ENCODE measurements around the gene NPAS1. TPM values are rescaled to one million over a fixed set of nuclear protein-coding genes. Genes with fewer than 3 reads are reported as not detected.

NPAS1 gene
- total and polyA plus RNA-seq, 2 of the 13 experiments (the other 11 are each of a cell fraction or from before 2014, with no cell fraction given) = 0.35 to 2.9 TPM

DNA sequence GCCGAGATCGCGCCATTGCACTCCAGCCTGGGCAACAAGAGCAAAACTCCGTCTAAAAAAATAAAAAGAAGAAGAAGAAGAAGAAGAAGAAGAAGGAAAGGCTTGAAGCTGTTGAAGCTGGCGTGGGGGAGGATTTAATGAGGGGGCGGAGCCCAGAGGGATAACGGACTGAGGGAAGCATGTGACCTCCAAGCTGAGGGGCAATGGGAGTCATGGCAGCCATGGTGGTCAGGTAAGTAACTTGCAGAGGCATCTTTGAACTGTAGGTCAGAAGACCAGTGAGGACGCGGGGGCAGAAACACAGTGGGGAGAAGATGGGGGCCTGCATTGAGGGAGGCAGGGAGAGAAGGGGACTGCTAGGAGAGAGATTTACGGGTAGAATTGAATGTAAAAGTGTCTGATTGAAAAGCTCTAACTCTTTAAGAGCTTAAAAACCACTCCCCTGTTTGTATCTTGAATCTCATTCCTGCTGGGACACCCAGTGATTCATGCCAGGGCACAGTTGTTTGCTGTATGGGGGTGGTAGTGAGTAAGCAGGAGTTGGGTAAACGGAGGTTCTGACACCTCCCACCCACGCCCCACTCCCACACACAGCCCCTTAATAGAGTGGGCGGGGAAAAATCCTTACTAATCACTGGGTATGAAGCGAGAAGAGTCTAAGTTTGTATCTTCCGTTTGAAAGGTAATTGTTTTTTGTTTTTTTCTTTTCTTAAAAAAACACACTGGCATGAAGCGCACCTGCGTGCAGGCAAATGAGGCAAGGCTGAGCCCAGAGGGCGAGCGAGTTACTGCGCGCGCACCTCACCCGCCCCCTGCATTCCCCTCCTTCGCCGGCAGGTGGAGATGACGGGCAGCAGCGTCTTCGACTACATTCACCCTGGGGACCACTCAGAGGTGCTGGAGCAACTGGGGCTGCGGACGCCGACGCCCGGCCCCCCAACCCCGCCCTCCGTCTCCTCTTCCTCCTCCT, 15.8 kb downstream of the NPAS1 start (continued):
- TF ChIP-seq ZNF678 (CRISPR knock-in tag; IDR thresholded peaks at IDR 0.05) = no peak
- TF ChIP-seq ZBTB38 (CRISPR knock-in tag; IDR thresholded peaks at IDR 0.05) = no peak
- no peak for TF ChIP-seq ZBTB21 (CRISPR knock-in tag; IDR thresholded peaks at IDR 0.05)
- peak; percentile 57; the same call in 1 of the 2 replicates for TF ChIP-seq GATAD2A (CRISPR knock-in tag; IDR thresholded peaks at IDR 0.05)
- no peak for TF ChIP-seq ZNF446 (CRISPR knock-in tag; IDR thresholded peaks at IDR 0.05)
- TF ChIP-seq ZNF776 (CRISPR knock-in tag; IDR thresholded peaks at IDR 0.05) = no peak
- no peak for TF ChIP-seq ZNF652 (CRISPR knock-in tag; IDR thresholded peaks at IDR 0.05; ENCODE audit: borderline replicate concordance, low read depth)
- TF ChIP-seq HOXD1 (CRISPR knock-in tag; IDR thresholded peaks at IDR 0.05) = peak; percentile 27; the same call in 1 of the 2 replicates
- no peak for TF ChIP-seq ZNF878 (CRISPR knock-in tag; IDR thresholded peaks at IDR 0.05)
- no peak for TF ChIP-seq ZNF264 (CRISPR knock-in tag; IDR thresholded peaks at IDR 0.05)
- TF ChIP-seq MXI1 (IDR thresholded peaks at IDR 0.05; ENCODE audit: borderline replicate concordance, low read depth, low read length) = no peak
- TF ChIP-seq ZNF331 (CRISPR knock-in tag; IDR thresholded peaks at IDR 0.05) = no peak
- TF ChIP-seq ESRRA (CRISPR knock-in tag; IDR thresholded peaks at IDR 0.05; ENCODE audit: low read depth) = no peak
- TF ChIP-seq, protein P1, sequence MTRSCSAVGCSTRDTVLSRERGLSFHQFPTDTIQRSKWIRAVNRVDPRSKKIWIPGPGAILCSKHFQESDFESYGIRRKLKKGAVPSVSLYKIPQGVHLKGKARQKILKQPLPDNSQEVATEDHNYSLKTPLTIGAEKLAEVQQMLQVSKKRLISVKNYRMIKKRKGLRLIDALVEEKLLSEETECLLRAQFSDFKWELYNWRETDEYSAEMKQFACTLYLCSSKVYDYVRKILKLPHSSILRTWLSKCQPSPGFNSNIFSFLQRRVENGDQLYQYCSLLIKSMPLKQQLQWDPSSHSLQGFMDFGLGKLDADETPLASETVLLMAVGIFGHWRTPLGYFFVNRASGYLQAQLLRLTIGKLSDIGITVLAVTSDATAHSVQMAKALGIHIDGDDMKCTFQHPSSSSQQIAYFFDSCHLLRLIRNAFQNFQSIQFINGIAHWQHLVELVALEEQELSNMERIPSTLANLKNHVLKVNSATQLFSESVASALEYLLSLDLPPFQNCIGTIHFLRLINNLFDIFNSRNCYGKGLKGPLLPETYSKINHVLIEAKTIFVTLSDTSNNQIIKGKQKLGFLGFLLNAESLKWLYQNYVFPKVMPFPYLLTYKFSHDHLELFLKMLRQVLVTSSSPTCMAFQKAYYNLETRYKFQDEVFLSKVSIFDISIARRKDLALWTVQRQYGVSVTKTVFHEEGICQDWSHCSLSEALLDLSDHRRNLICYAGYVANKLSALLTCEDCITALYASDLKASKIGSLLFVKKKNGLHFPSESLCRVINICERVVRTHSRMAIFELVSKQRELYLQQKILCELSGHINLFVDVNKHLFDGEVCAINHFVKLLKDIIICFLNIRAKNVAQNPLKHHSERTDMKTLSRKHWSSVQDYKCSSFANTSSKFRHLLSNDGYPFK (CRISPR knock-in tag; IDR thresholded peaks at IDR 0.05; ENCODE audit: borderline replicate concordance) = no peak
- TF ChIP-seq KLF13 (CRISPR knock-in tag; IDR thresholded peaks at IDR 0.05) = no peak
- TF ChIP-seq, protein P2, sequence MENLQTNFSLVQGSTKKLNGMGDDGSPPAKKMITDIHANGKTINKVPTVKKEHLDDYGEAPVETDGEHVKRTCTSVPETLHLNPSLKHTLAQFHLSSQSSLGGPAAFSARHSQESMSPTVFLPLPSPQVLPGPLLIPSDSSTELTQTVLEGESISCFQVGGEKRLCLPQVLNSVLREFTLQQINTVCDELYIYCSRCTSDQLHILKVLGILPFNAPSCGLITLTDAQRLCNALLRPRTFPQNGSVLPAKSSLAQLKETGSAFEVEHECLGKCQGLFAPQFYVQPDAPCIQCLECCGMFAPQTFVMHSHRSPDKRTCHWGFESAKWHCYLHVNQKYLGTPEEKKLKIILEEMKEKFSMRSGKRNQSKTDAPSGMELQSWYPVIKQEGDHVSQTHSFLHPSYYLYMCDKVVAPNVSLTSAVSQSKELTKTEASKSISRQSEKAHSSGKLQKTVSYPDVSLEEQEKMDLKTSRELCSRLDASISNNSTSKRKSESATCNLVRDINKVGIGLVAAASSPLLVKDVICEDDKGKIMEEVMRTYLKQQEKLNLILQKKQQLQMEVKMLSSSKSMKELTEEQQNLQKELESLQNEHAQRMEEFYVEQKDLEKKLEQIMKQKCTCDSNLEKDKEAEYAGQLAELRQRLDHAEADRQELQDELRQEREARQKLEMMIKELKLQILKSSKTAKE (CRISPR knock-in tag; IDR thresholded peaks at IDR 0.05; ENCODE audit: borderline replicate concordance) = no peak
- TF ChIP-seq TBX3 (IDR thresholded peaks at IDR 0.05; ENCODE audit: borderline replicate concordance) = no peak
- TF ChIP-seq SIX1 (CRISPR knock-in tag; IDR thresholded peaks at IDR 0.05; ENCODE audit: borderline replicate concordance) = no peak
- no peak for TF ChIP-seq ZNF879 (CRISPR knock-in tag; IDR thresholded peaks at IDR 0.05)
- 0 out of 2 replicates have a peak, but pooled peaks have one; percentile 10 for TF ChIP-seq DMAP1 (CRISPR knock-in tag; IDR thresholded peaks at IDR 0.05)
- TF ChIP-seq ATF7 (IDR thresholded peaks at IDR 0.05) = no peak
- no peak for TF ChIP-seq ATF7 (CRISPR knock-in tag; IDR thresholded peaks at IDR 0.05)
- no peak for TF ChIP-seq CC2D1A (CRISPR knock-in tag; IDR thresholded peaks at IDR 0.05)
